22Rv1 (cell line): ENCODE measurements around the gene AFF4.
"Not testable (repeated sequence)": the region's sequence is repeated elsewhere in the genome, so short reads cannot be mapped to it uniquely, and the experiment has no call there.

ENCODE experiments used
- CTCF ChIP-seq: fragments of 450-650 bp; IDR thresholded peaks from 2 replicates; pipeline ENCODE4 v1.5.1; 2017; ENCODE audit warnings: mild to moderate bottlenecking
- ZFX ChIP-seq: fragments of 450-650 bp; IDR thresholded peaks from 2 replicates; pipeline ENCODE4 v1.6.1; 2017; ENCODE audit warnings: antibody characterized with exemption, borderline replicate concordance

- TF ChIP-seq CTCF, ZFX: not testable (repeated sequence)
These were observed 2.2 kb downstream of the AFF4 start for GRCh38 chr5:132961123-132961815.
